Tibial nerve (tissue), 4 donors: ENCODE data around the gene CFAP61. TPM values are rescaled to one million over a fixed set of nuclear protein-coding genes. Genes with fewer than 3 reads are reported as not detected.

Experiments
- DNase-seq, 2 donors: peaks; one replicate each; pipeline ENCODE4 v3.0.0-alpha.2; 2019; ENCODE audit warnings: low spot score in 2 of 2
- H3K27ac ChIP-seq, 4 donors: fragments of 200-600 bp; sonication (generic) in 3 of 4; one replicate each; pipeline ENCODE4 v1.5.1; 2017 to 2019; ENCODE audit warnings: mild to moderate bottlenecking in 1 of 4
- H3K27me3 ChIP-seq, 2 donors: fragments of 200-600 bp; sonication (generic) in 1 of 2; one replicate each; pipeline versions ENCODE4 v1.5.1 to v1.6.0; 2017 to 2019
- H3K36me3 ChIP-seq, 3 donors: fragments of 200-600 bp; sonication (generic); one replicate each; pipeline ENCODE4 v1.5.1; 2018 to 2019
- H3K4me1 ChIP-seq, 4 donors: fragments of 200-600 bp; sonication (generic) in 3 of 4; one replicate each; pipeline ENCODE4 v1.5.1; 2017 to 2019
- H3K4me3 ChIP-seq, 4 donors: fragments of 200-600 bp; sonication (generic) in 3 of 4; one replicate each; pipeline ENCODE4 v1.5.1; 2017 to 2019; ENCODE audit warnings: mild to moderate bottlenecking in 1 of 4, moderate library complexity in 1 of 4
- H3K9me3 ChIP-seq, 4 donors: fragments of 200-600 bp; sonication (generic) in 3 of 4; one replicate each; pipeline ENCODE4 v1.5.1; 2017 to 2019
- EP300 ChIP-seq, 2 donors: sonication (generic); formaldehyde crosslinking; IDR thresholded peaks; one replicate each; pipeline ENCODE4 v1.6.1; 2017; ENCODE audit warnings: antibody characterized with exemption in 2 of 2, mild to moderate bottlenecking in 1 of 2
- POLR2A ChIP-seq, 2 donors: fragments of 450-650 bp; IDR thresholded peaks; one replicate each; pipeline ENCODE4 v1.6.1; 2017; ENCODE audit warnings: antibody characterized with exemption in 2 of 2, mild to moderate bottlenecking in 2 of 2, moderate library complexity in 2 of 2
- whole genome bisulfite sequencing, 2 donors: methylation state at CpG; one replicate each; pipeline ENCODE4 v1.1.5; 2018; 5-methylcytosine and 5-hydroxymethylcytosine counted together
- total RNA-seq, 4 donors: library from RNA; depleted of rRNA; stranded (reverse); fragments of >200 nt; gene quantifications; one replicate each; pipeline ENCODE4 v1.1.0, GENCODE V29; 2016
- TF ChIP-seq, protein P1 (sequence below), 5 experiments: fragments of 200-600 bp in 3 of 5; fragments of 450-650 bp in 2 of 5; sonication (generic) in 3 of 5; IDR thresholded peaks; one replicate each; pipeline ENCODE4 v1.5.1; 2016 to 2019; ENCODE audit warnings: antibody characterized with exemption in 5 of 5, mild to moderate bottlenecking in 3 of 5, moderate library complexity in 2 of 5

CFAP61 gene
- total RNA-seq, 4 donors from 2014 or later: 0.21 to 1.5 (median 0.60) TPM; not detected in 1

DNA sequence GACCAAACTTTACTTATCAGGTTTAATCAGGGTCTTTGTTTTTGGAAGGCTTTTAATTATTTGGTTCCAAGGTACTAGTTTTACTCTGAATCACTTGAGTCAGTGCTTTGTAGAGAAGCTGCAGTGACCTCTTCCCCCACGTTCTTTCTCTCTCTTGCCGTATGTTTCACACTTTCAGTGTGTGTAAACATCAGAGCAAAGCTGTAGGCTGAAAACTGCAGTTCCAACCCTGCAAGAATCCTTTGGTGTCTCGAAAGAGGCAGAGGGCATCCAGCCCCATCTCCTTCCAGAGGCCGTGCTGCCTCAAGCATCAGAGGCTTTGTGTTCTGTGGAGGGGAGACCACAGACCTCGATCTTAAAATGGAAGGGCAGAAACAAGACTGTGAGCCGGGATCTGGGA, 42.1 kb downstream of the CFAP61 start:
- TF ChIP-seq POLR2A (IDR thresholded peaks at IDR 0.05): no peak
- no peak for TF ChIP-seq EP300 (IDR thresholded peaks at IDR 0.05)
- TF ChIP-seq, protein P1, sequence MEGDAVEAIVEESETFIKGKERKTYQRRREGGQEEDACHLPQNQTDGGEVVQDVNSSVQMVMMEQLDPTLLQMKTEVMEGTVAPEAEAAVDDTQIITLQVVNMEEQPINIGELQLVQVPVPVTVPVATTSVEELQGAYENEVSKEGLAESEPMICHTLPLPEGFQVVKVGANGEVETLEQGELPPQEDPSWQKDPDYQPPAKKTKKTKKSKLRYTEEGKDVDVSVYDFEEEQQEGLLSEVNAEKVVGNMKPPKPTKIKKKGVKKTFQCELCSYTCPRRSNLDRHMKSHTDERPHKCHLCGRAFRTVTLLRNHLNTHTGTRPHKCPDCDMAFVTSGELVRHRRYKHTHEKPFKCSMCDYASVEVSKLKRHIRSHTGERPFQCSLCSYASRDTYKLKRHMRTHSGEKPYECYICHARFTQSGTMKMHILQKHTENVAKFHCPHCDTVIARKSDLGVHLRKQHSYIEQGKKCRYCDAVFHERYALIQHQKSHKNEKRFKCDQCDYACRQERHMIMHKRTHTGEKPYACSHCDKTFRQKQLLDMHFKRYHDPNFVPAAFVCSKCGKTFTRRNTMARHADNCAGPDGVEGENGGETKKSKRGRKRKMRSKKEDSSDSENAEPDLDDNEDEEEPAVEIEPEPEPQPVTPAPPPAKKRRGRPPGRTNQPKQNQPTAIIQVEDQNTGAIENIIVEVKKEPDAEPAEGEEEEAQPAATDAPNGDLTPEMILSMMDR (IDR thresholded peaks at IDR 0.05): no peak
- no peaks in the 10 kb centered on the region for H3K4me1 ChIP-seq
- H3K27ac ChIP-seq: no peak overlapping the region
- H3K36me3 ChIP-seq: no peaks in the 10 kb centered on the region
- H3K4me3 ChIP-seq: no peak overlapping the region
- H3K9me3 ChIP-seq: no peaks in the 10 kb centered on the region
- 67 to 73% methylated on average over 6 of the region's 6 CpGs for WGBS, 2 donors
- H3K27me3 ChIP-seq: no peaks in the 10 kb centered on the region
- DNase-seq: no peak

DNA sequence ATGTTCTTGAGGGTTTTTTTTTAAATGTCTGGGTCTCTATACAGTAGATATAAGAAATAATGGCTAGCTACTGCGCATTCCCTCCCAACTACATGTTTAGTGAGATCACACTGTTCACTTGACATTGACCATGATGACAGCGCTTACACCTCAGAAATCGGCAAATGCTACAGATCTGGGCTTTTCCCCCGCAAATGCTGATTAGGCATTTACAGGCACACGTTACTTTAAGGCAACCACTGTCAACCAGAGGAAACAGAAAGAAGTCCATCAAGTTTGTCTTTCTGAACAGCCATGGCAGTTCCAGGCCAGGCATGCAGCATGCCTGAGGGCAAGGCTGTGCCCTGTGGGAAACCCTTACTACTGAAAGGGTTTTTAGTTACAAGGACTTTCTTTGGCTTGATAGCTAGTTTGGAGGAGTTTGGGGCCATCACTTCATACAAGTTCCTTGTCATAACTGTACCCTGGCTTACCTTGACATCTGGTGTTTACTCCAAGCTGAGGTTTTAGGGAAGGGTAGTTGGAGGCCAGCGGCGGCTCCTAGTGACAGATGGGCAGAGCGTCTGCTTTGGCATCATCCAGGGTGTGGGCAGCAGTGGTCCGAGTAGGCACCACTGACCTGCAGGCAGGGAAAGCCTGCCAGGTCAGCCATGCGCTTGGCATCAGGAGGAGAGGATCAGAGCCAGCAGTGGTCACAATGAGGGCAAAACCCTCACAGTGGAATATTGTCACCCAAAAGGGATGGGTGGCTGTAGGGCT, 43.0 kb downstream of the CFAP61 start:
- DNase-seq: no peak
- no peaks in the 10 kb centered on the region for H3K4me1 ChIP-seq
- H3K27me3 ChIP-seq: no peaks in the 10 kb centered on the region
- 89 to 92% methylated on average over 10 of the region's 10 CpGs for WGBS, 2 donors
- H3K27ac ChIP-seq: no peak overlapping the region
- H3K4me3 ChIP-seq: no peak overlapping the region
- TF ChIP-seq POLR2A (IDR thresholded peaks at IDR 0.05): no peak
- no peak for TF ChIP-seq EP300 (IDR thresholded peaks at IDR 0.05)
- TF ChIP-seq, protein P1 (IDR thresholded peaks at IDR 0.05): no peak
- no peaks in the 10 kb centered on the region for H3K36me3 ChIP-seq
- H3K9me3 ChIP-seq: no peaks in the 10 kb centered on the region

DNA sequence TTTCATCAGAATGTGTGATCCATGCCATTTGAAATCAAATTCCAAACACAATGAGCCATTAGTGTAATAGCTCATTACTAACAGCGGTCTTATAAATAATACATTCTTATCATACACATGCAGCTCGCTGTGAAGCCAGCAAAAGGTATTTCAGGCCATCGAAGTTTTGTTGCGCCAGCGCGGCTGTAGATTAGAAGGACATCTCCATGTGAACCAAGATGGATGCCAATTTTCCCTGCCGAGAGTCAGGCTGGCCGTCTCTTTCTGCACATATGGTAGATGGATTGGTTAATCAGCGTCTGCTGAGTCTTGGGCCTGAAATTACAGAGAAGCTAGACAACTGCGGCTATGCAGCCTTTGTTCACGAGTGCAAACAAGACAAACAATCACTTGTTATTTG, 44.1 kb downstream of the CFAP61 start:
- H3K36me3 ChIP-seq: no peaks in the 10 kb centered on the region
- no peaks in the 10 kb centered on the region for H3K4me1 ChIP-seq
- no peak overlapping the region for H3K27ac ChIP-seq
- H3K4me3 ChIP-seq: no peak overlapping the region
- H3K27me3 ChIP-seq: no peaks in the 10 kb centered on the region
- no peak for DNase-seq
- no peaks in the 10 kb centered on the region for H3K9me3 ChIP-seq
- WGBS, 2 donors: 65 to 68% methylated on average over 11 of the region's 11 CpGs
- TF ChIP-seq POLR2A (IDR thresholded peaks at IDR 0.05): no peak
- no peak for TF ChIP-seq EP300 (IDR thresholded peaks at IDR 0.05)
- TF ChIP-seq, protein P1 (IDR thresholded peaks at IDR 0.05): no peak

DNA sequence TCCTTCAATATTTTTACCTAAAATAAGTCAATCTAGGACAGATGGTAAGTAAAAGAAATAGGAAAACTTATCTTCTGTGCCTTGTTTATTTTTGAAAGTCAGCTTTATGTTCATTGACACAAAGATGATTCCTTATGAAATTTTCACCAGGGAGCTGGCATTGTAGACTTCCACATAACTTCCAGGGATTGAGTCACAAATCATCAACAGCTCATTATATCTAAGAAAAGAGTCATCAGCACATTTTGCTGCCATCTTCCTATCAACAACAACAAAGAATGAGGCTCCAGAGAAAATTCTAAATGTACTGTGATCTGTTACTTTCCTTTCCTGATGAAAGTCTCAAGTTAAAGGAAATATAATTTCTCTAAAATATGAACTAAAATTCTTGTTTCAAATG, 48.5 kb downstream of the CFAP61 start:
- DNase-seq: no peak
- H3K4me1 ChIP-seq: no peaks in the 10 kb centered on the region
- peaks cover 0 to 6% (median 0%) of the 10 kb centered on the region in 4 donors for H3K9me3 ChIP-seq
- H3K27me3 ChIP-seq: no peaks in the 10 kb centered on the region
- H3K4me3 ChIP-seq: no peak overlapping the region
- H3K27ac ChIP-seq: no peak overlapping the region
- TF ChIP-seq EP300 (IDR thresholded peaks at IDR 0.05) (no peak), POLR2A (IDR thresholded peaks at IDR 0.05) (no peak)
- TF ChIP-seq, protein P1 (IDR thresholded peaks at IDR 0.05): no peak
- no peaks in the 10 kb centered on the region for H3K36me3 ChIP-seq

DNA sequence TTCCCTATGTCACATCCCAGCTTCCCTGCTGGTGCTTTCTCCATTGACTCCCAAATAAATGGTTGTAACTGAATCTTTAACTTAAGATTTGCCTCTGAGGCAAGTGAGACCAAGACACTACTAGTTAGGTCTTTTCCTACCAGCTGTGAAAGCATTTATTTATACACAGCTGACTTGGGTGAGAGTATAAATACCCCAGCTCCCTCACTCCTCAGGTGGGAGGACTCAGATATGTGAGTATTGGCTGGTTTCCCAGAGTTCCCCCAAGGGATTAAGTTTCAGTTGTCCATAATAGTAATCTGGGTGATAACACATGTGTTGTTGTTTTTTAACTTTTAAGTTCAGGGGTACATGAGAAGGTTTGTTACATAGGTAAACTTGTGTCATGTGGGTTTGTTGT, 49.8 kb downstream of the CFAP61 start:
- Histone ChIP-seq H3K36me3 (no peaks in the 10 kb centered on the region), H3K4me1 (peaks cover 0 to 2% (median 0%) of the 10 kb centered on the region in 4 donors), H3K27me3 (no peaks in the 10 kb centered on the region), H3K9me3 (peaks cover 0 to 6% (median 0%) of the 10 kb centered on the region in 4 donors), H3K27ac (no peak overlapping the region), H3K4me3 (no peak overlapping the region)
- DNase-seq: no peak
- TF ChIP-seq EP300 (IDR thresholded peaks at IDR 0.05): no peak
- TF ChIP-seq, protein P1 (IDR thresholded peaks at IDR 0.05): no peak
- no peak for TF ChIP-seq POLR2A (IDR thresholded peaks at IDR 0.05)
